Measurements from ENCODE around the gene RGPD8.
"Not testable (repeated sequence)": the region's sequence is repeated elsewhere in the genome, so short reads cannot be mapped to it uniquely, and the experiment has no call there.

The RGPD8 gene

DNA sequence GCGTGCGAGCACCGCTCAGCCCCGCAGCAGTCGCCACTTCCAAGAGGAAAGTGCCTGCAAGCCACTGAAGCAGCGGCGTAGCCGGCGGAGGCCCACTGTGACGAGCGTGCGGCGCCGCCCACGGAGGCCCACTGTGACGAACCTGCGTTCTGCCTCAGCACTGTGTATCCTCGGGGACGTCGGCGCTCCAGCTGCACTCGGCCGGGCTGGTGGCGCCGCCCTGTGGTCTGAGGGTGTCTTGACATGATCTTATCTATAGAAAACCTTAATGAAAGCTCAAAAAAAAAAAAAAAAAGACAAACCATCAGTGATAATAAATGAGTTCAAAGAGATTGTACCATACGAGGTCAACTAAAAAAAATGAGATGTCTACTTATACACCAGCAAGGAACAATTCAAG is at the start of gene RGPD8:
Gene RGPD8, minus strand, starts transcription at position 166 of the 400 bp plus-strand sequence. CDS start 192 bp downstream, outside the sequence.
- DNase-seq: peak; percentile 87

DNA sequence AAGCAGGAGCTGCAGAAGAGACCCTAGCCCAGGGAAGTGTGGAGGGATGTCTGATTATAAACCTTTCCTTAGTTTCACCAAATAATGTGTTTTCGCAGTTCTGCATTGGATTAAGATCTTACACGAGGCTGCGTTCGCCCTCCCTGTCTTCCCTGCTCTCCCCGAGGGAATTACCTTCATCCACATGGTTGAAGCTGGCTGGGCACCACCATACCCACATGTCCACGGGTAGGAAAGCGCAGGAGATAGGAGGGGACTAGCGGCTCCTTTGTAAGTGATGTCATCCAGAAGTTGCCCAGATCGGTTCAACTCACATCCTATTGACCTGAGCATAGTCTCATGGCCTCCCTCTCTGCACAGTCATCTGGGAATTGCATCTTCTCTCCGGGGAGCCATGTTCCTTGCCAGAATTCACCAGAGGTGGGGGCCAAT is 49.6 kb upstream of the RGPD8 start:
- DNase-seq: peak; percentile 9

DNA sequence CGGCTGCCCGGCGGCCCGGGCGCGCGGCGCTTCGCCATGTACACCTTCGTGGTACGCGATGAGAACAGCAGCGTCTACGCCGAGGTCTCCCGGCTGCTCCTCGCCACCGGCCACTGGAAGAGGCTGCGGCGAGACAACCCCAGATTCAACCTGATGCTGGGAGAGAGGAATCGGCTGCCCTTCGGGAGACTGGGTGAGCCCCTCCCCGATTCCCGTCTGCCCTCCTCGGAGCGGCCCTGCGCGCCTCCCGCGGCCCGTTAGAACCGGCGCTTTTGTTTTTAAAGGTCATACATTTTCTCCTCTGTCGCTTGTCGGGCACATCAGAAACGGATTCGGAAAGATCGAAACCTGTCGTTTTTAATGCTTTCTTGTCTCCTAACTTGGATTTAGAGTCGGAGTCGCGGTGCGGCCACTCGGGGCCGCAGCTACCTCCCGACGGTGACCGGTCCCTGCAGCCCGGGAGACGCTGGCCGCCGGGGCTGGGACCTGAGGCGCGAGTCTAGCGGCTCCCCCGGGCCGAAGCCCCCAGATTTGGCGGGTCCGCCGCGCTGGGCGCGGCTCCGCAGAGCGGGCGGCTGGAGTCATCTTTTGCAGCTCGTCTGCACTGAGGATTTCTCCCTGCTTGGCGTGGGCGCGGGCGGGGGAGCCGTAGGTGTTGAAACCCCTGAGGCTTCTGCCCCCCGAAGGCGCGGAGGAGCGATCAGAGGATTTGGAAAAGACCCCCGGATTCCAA is 49.0 kb upstream of the RGPD8 start:
- DNase-seq: peak; percentile 33

DNA sequence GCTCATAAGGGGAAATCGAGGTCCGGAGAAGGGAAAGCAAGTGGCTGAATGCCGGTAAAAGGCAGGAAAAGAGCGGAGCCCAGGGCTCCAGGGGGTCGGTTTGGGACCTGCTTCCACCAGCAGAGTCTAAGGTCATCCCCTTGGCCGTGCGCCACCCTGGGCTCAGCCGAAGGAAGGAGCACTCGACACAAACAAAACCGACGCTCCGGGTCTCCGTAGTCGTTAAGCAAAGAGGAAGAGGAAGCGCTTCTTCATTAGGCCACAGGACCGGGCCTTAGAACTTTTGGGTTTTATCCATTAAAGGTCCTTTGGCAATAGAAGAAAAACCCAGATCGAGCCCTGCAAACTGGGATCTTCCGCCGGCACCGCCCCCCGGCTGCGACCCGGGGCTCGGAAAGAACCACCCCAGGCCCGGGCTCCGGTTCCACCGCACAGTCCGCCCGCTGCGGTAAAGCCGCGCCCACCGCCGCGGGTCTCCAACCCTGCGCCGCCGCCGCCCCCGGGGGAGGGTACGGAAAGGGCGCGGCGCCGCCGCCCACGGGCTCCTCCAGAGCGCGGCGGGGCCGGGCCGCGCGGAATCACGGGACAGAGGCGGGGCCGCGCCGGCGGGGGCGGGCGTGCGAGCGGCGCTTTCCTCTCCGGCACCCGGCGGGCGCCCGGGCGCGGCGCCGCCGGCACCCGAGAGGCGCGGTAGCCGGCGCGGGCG is 48.2 kb upstream of the RGPD8 start, which contains the start of gene TTL:
Gene TTL, plus strand, starts transcription at position 629 of the 706 bp plus-strand sequence. CDS start 189 bp downstream, outside the sequence.
- peak; percentile 63 for DNase-seq

DNA sequence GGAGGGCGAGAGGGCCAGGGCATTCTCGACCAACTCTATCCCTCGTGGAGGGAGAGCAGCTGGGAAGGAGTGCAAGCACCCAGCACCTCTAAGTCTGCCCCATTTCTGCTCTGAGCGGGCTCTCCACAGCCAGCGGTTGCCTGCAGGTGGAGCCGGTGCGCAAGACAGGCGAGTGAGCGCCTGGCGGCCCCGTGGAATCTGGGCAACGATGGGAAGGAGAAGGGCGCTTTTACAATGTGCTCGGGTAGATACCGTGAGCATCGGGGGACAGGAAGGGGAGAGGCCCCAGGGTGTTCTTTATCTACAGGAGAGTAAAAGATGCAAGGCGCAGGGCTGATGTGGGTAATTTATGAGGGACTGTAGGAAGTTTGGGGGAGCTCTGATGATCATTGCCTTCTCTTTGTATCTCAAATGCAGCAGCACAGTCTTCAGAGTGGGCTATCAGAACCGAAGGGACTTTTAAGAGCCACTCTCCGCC is 47.6 kb upstream of the RGPD8 start:
- DNase-seq: peak; percentile 88

DNA sequence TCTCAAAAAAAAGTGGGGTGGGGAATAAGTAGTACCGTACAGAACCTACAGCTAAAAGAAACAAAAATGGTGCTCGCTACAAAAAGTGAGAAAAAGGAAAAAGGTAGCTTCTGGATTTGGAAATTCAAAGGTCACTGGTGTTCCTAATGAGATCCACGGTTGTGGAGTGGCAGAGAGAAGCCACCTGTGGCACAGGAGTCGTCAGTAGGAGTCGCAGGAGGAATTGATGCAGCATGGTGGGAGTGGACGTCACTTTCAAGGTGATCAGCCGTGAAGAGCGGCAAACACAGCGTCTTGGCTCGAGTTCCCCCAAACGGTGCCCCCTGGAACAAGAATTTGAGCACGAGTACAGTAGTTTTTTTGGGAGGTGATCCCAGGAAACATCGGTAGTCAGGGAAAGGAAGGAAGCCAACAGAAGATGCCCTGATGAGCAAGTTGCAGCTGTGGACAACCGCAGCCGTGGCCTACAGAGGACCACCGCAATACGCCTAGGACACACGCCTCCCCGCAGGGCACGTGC is 47.1 kb upstream of the RGPD8 start:
- DNase-seq: peak; percentile 15

DNA sequence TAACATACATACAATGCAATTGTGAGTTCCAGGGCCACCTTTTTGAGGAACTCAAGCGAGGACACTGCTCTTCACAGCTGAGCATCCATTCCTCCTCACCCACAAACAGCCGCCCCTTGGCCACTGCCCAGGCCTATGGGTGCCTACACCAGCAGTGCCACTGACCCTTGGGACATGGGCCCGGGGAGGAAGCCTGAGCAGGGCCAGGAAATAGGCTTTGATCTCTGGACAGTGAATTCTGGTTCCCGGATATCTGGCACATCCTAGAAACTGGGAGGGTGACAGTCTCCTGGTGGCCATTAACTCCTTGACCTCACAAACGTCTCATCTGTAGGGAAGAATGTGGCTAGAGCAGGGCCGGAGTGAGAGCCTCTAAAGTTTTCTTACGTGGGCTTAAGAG is 43.0 kb upstream of the RGPD8 start:
- DNase-seq: no peak

DNA sequence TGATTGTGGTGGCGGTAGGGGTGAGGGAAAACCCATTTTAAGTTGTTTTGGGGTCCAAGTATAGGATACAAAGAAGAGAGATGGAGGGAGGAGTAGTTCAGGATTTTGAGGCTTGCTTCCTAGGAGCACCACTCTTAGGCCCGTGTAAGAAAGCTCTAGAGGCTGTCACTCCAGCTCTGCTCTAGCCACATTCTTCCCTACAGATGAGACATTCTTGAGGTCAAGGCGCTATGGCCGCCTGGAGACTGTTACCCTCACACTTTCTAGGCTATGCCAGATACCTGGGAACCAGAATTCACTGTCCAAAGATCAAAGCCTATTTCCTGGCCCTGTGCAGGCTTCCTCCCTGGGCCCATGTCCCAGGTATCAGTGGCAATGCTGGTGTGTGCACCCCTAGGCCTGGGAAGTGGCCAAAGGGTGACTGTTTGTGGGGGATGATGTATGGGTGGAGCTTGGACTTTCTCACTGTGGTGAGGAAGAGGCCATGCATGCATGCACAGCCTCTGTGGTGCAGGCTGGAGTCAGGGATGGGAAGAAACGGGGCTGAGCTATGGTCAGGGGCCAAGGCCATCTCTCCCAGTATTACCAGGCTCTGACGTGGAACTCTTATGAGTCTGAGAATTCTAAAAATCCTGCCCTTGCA is 41.5 kb upstream of the RGPD8 start:
- no peak for DNase-seq

DNA sequence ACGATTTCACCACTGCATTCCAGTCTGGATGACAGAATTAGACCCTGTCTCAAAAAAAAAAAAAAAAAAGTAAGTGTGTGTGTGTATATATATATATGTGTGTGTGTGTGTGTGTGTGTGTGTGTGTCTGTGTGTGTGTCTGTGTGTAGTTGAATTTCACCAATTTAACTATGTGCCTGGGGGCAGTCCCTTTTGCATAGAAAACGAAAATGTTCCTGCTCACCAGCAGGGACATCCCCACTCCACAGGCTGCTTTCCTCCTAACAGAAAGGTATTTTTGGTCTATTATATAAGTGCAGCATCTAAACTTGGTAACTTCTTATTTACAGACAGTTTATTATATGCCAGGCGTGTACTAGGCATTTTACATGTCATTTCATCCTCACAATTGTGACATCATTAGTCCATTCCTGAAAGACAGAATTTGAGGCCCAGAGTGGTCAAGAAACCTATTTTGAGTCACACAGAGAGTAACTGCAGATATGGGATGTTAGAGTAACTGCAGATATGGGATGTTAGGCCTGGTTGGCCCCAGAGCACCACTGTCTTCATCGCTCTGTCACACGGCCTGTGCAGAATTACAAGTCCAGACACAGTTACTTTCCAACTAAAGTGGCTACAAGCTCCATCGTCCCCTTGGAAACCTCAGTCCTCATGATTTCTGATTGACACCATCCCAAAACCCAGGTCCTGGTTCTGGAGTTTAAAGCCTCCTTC is 39.3 kb upstream of the RGPD8 start:
- DNase-seq: no peak

DNA sequence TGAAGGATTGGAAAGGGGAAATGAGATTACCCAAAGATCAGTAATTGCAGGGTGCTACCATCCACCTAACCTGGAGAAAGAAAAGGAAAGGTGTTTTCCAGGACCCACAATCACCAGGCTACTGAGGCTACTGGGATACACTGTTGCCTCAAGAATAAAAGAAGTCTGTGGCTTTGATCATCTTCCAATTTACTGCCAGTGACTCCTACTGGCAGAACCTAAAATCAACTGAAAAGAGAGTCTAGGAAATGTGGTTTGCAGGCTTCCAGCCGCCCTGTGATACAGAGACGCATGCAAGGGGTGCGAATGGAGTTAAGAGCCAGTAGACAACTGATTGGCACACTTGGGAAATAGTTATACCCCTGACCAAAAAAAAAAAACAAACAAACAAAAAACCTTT is 31.9 kb upstream of the RGPD8 start:
- DNase-seq: no peak

DNA sequence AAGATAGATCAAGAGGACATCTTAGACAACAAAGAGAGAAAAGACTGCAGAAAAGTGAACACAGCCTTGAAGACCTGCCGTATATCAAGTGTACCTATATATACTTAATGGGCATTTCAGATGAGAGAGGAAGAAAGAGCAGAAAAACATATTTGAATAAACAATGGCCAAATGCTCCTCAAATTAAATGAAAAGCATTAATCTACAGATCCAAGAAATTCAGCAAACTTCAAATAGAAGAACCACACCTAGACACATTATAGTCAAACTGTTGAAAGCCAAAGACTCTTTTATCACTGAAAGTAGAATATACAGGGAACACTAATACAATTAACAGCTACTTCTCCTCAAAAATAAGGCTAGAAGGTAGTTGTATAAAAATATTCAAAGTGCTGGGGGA is 29.8 kb upstream of the RGPD8 start:
- no peak for DNase-seq

DNA sequence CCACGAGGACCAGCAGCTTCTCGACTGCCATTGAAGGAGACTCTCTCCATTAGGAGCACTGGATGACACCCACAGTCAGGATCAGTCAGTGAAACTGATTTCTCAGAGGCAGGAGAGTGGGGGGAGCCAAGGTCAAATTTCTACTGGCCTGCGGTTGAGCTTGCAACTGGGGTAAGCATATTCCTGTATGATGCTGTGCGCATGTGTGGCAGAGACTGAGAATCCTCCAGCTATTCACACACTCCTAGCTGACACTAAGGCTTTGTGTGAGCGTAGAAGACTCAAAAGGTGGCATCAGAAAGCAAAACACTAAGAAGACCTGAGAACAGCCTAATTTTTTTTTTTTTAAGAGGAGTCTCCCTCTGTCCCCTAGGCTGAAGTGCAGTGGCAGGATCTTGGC is 28.7 kb upstream of the RGPD8 start:
- DNase-seq: no peak

DNA sequence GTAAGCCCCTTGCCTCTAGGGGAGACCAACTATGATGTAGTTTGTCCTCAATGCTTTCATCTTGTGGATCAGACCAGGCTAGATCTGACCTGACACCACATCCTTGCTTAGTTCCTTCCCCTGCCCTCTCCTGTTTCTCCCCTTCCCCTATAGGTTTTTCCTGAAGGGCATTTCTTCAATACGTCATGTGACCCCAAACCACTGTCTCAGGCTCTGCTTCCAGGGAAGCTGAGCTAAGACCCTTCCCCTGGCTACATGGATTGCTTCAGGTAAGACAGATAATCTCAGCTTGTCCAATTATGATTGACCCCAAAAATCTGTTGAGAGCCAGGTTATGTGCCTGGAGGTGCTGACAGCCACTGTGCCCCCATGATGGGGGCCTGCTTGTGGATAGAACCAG is 25.9 kb upstream of the RGPD8 start:
- DNase-seq: no peak

DNA sequence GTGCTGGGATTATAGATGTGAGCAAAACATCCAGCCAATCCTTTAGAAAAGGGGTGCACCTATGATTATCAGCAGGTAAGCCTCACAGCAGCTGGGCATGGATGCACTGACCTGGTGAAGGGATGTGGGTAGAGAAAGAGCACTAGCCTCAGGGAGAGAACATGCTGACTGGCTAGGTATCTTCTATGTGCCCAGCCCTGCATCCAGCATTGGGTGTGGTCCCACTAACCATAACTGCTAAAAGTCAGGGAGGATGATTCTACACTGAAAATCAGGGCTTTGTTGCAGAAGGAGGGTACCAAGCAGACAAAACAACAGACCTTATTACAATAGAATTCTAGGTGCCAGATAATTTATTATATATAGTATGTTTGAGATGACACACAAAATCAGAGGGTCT is 21.1 kb upstream of the RGPD8 start:
- DNase-seq: no peak

DNA sequence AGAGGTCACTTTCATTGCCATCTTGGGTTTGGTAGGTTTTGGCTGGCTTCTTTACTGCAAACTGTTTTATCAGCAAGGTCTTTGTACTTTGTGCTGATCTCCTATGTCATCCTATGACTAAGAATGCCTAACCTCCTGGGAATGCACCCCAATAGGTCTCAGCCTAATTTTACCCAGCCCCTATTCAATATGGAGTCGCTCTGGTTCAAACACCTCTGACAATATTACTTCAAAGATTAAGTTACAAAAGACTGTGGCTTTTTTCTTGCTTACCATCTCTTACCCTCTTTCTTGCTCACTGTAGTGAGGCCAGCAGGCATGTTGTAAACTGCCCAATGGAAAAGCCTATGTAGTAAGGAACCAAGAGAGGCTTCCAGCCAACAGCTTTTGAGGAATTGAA is 17.9 kb upstream of the RGPD8 start:
- no peak for DNase-seq

DNA sequence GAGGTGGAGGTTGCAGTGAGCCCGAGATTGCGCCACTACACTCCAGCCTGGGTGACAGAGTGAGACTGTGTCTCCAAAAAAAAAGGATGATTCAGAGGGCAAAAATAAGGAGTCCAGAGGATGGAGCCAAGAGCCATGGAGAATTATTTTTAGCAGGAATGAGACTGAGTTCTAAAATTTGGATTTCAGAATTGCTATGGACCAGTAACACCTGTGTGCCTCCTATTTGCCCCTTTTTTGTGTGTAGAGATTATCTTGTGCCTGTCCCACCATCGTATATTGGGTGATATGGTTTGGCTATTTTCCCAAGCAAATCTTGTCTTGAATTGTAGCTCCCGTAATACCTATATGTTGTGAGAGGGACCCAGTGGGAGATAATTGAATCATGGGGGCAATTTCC is 16.4 kb upstream of the RGPD8 start:
- no peak for DNase-seq

DNA sequence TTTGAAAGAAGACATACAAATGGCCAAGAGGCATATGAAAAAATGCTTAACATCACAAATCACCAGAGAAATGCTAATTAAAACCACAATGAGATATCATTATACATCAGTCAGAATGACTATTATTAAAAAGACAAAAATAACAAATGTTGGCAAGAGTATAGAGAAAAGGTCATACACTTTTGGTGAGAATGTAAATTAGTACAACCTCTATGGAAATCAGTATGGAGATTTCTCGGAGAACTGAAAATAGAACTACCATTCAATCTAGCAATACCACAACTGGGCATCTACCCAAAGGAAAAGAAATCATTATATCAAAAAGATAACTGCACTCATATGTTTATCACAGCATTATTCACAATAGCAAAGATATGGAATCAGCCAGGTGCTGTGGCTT is 10.8 kb upstream of the RGPD8 start:
- not testable (repeated sequence) for DNase-seq

DNA sequence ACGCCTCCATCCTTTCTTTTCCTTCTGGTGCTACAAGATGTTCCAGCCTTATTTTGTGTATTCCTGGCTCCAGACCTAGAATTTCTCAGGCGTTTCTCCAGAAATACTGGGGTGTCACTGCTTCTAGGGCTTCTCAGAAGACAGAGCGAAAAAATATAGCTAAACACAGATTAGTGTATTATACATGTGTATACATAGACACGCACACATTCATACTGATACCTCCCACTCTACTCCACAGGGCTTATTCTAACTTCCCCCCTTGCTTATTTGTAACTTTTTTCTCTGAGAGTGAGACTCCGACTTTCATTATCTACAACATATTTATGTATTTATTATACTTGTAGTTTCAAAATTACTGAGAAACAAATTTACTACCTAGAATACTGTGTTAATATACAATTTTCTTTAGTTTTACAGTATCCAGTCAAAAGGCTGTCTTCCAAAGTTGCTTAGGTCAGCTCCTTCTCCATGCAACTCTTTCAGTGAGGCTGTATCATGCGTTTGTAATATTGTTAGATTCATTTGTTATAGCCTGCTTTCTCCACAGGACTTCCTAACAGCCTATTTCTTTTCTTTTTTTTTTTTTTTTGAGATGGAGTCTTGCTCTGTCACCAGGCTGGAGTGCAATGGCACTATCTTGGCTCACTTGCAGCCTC is 5.3 kb upstream of the RGPD8 start:
- not testable (repeated sequence) for DNase-seq

DNA sequence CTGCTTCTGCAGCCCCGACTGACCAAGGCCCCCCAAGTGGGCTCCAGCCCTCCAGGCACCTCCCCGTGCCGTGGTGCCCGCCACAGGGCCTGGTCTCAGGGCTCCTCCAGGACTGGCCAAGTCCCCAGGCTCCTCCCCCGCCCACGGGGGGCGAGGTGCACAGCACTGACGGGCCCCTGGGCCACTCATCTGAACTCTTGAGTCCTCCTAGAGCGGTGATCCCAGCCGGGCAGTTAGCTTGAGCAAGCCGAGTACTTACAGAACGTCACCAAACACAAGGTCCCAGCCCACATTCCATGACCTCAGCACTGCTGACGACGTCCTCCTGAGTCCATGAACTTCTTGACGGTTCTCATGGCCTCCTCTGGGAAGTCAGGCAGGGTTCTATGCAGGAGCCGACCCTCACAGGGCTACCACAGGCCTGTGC is 4.0 kb upstream of the RGPD8 start:
- not testable (repeated sequence) for DNase-seq

DNA sequence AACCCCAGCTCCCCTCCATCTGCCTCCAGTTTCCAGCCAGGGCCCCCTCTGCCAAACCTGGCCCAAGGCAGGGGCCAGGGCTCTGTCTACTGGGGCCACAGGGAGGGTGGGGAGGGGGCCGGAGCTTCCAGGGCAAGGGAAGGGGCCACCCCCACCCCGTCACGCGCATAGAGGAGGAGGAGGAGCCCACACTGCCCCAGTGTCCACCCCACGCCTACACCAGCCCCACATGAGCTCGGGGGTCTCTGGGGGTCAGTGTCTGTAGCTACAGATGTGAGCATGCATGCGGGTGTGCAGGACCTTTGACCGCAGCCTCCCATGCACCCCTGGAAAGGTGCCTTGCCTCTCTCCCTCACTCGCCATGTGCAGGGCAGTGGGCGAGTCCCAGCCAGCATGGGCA is 3.5 kb upstream of the RGPD8 start:
- not testable (repeated sequence) for DNase-seq

DNA sequence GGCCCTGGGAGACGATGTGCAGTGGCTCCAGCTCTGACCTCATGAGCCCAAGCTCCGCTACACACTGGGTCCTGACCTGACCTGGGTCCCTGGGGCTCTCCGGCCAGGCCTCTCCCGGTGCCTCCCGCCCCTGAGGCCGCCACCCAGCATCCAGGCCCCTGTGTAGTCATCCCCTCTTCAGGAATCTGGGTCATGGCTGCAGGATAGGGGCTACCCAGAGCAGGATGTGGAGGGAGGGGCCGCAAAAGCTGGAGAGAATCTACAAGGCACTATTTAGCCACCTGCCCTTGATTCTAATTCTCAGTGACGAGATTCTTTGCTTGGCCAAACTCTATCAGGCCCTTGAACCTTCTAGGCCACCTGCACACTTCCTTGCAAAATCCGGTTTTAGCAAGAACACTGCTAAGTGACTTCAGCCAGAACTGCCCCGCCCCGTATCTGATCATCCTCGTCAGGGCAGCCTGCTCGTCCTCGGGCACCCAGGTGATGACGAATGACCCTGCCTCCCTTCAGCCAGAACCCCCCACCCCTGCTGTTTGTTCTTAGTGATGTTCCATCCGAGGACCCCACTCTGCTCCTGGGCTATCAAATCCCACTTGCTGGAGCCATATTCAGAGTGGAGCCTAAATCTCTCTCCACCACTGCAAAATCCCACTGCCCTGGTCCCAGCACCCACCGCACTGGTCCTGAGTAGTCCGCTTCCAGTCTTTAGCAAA is 2.4 kb upstream of the RGPD8 start:
- DNase-seq: not testable (repeated sequence)
